SK-N-SH treated with all-trans-retinoic acid at 6 μM for 48 hours (cell line): ENCODE results near the gene SLAMF6.

ENCODE experiments used
- ATAC-seq: fragments of 200-7000 bp; cut with Tn5 transposase; 3 replicates; pipeline ENCODE4 v1.9.1; 2020; ENCODE audit warnings: mild to moderate bottlenecking, moderate library complexity
- ARNTL ChIP-seq: fragments of 450-650 bp; formaldehyde crosslinking; IDR thresholded peaks from 2 replicates; pipeline ENCODE4 v1.5.0; 2020; ENCODE audit warnings: low read depth, mild to moderate bottlenecking, moderate library complexity, borderline replicate concordance
- BACH2 ChIP-seq: fragments of 250-450 bp; sonication (Bioruptor Pico); IDR thresholded peaks from 2 replicates; pipeline ENCODE4 v1.9.0; 2021; ENCODE audit warnings: mild to moderate bottlenecking, borderline replicate concordance
- CREB5 ChIP-seq: fragments of 250-450 bp; sonication (Bioruptor Pico); IDR thresholded peaks from 2 replicates; pipeline ENCODE4 v1.5.1; 2020; ENCODE audit warnings: low read depth, mild to moderate bottlenecking, moderate library complexity
- CSDC2 ChIP-seq: fragments of 250-450 bp; sonication (Bioruptor Pico); IDR thresholded peaks from 2 replicates; pipeline ENCODE4 v1.5.0; 2020; ENCODE audit warnings: mild to moderate bottlenecking, moderate library complexity
- ESRRG ChIP-seq: fragments of 250-450 bp; sonication (Bioruptor Pico); IDR thresholded peaks from 2 replicates; pipeline ENCODE4 v1.6.1; 2021; ENCODE audit warnings: mild to moderate bottlenecking
- GLIS3 ChIP-seq: fragments of 250-450 bp; sonication (Bioruptor Pico); IDR thresholded peaks from 2 replicates; pipeline ENCODE4 v1.5.0; 2020; ENCODE audit warnings: mild to moderate bottlenecking, moderate library complexity
- ISL1 ChIP-seq: fragments of 250-450 bp; sonication (Bioruptor Pico); IDR thresholded peaks from 2 replicates; pipeline ENCODE4 v2.1.2; 2022; ENCODE audit warnings: mild to moderate bottlenecking, moderate library complexity
- OSR1 ChIP-seq: fragments of 250-450 bp; sonication (Bioruptor Pico); IDR thresholded peaks from 2 replicates; pipeline ENCODE4 v1.8.0; 2022; ENCODE audit warnings: moderate library complexity, mild to moderate bottlenecking, inconsistent platforms
- POU6F1 ChIP-seq: fragments of 250-450 bp; sonication (Bioruptor Pico); IDR thresholded peaks from 2 replicates; pipeline ENCODE4 v1.8.0; 2021; ENCODE audit warnings: low read depth, mild to moderate bottlenecking, moderate library complexity, borderline replicate concordance
- PPARA ChIP-seq: fragments of 250-450 bp; sonication (Bioruptor Pico); IDR thresholded peaks from 2 replicates; pipeline ENCODE4 v1.5.0; 2020; ENCODE audit warnings: mild to moderate bottlenecking, borderline replicate concordance
- RARB ChIP-seq: fragments of 250-450 bp; sonication (Bioruptor Pico); IDR thresholded peaks from 2 replicates; pipeline ENCODE4 v1.8.0; 2021; ENCODE audit warnings: mild to moderate bottlenecking, moderate library complexity
- SNAI2 ChIP-seq: fragments of 250-450 bp; sonication (Bioruptor Pico); IDR thresholded peaks from 2 replicates; pipeline ENCODE4 v1.5.0; 2020; ENCODE audit warnings: mild to moderate bottlenecking, moderate library complexity
- TCF4 ChIP-seq: fragments of 250-450 bp; sonication (Bioruptor Pico); IDR thresholded peaks from 2 replicates; pipeline ENCODE4 v1.8.0; 2021; ENCODE audit warnings: mild to moderate bottlenecking, moderate library complexity, borderline replicate concordance
- TOX ChIP-seq: fragments of 250-450 bp; sonication (Bioruptor Pico); IDR thresholded peaks from 2 replicates; pipeline ENCODE4 v1.8.0; 2021; ENCODE audit warnings: mild to moderate bottlenecking, moderate library complexity, borderline replicate concordance
- TSHZ2 ChIP-seq: fragments of 250-450 bp; sonication (Bioruptor Pico); IDR thresholded peaks from 2 replicates; pipeline ENCODE4 v1.5.0; 2020; ENCODE audit warnings: mild to moderate bottlenecking, moderate library complexity
- ZC3H10 ChIP-seq: fragments of 250-450 bp; sonication (Bioruptor Pico); IDR thresholded peaks from 2 replicates; pipeline ENCODE4 v1.5.1; 2021; ENCODE audit warnings: mild to moderate bottlenecking, moderate library complexity
- ZNF565 ChIP-seq: fragments of 450-650 bp; formaldehyde crosslinking; conservative IDR thresholded peaks from 2 replicates; pipeline ENCODE4 v1.5.0; 2020; ENCODE audit warnings: low read depth, mild to moderate bottlenecking, moderate library complexity
- ZNF8 ChIP-seq: fragments of 450-650 bp; formaldehyde crosslinking; IDR thresholded peaks from 2 replicates; pipeline ENCODE4 v1.5.0; 2020; ENCODE audit warnings: mild to moderate bottlenecking, moderate library complexity
- TF ChIP-seq, protein P1 (sequence below): fragments of 250-450 bp; sonication (Bioruptor Pico); IDR thresholded peaks from 2 replicates; pipeline ENCODE4 v1.5.1; 2021; ENCODE audit warnings: mild to moderate bottlenecking, moderate library complexity
- TF ChIP-seq, protein P2 (sequence below): fragments of 250-450 bp; sonication (Bioruptor Pico); IDR thresholded peaks from 2 replicates; pipeline ENCODE4 v1.8.0; 2020; ENCODE audit warnings: mild to moderate bottlenecking, moderate library complexity, borderline replicate concordance

Gene SLAMF6

DNA sequence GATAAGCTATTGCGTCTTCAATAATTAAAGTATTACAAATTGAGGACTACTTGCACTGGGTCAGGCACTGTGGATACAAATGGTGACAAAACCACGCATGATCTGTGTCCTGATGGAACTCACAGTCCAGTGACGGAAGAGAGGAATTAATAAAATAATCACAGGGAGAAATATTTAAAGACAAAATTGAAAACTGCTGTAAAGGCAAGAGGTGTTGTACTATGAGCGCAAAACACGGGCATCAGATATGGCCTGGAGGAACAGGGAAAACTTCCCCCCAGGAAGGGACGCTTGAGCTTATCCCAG is 16.6 kb upstream of the SLAMF6 start:
- no peak for ATAC-seq

GRCh38 chr1:160538985-160539651 is 16.1 kb upstream of the SLAMF6 start:
- ATAC-seq, result no peak
- TF ChIP-seq BACH2 (CRISPR knock-in tag), result no peak
- no peak for TF ChIP-seq TSHZ2 (CRISPR knock-in tag)
- no peak for TF ChIP-seq CSDC2 (CRISPR knock-in tag)
- no peak for TF ChIP-seq ZNF8 (CRISPR knock-in tag)
- TF ChIP-seq TCF4 (CRISPR knock-in tag), result no peak

More for the DNA sequence above, 16.6 kb upstream of the SLAMF6 start:
- TF ChIP-seq SNAI2 (CRISPR knock-in tag), result no peak
- TF ChIP-seq ESRRG (CRISPR knock-in tag), result no peak
- TF ChIP-seq OSR1 (CRISPR knock-in tag), result no peak
- TF ChIP-seq POU6F1 (CRISPR knock-in tag), result no peak
- no peak for TF ChIP-seq ARNTL (CRISPR knock-in tag)
- TF ChIP-seq, protein P1, sequence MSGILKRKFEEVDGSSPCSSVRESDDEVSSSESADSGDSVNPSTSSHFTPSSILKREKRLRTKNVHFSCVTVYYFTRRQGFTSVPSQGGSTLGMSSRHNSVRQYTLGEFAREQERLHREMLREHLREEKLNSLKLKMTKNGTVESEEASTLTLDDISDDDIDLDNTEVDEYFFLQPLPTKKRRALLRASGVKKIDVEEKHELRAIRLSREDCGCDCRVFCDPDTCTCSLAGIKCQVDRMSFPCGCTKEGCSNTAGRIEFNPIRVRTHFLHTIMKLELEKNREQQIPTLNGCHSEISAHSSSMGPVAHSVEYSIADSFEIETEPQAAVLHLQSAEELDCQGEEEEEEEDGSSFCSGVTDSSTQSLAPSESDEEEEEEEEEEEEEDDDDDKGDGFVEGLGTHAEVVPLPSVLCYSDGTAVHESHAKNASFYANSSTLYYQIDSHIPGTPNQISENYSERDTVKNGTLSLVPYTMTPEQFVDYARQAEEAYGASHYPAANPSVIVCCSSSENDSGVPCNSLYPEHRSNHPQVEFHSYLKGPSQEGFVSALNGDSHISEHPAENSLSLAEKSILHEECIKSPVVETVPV (CRISPR knock-in tag), result no peak
- TF ChIP-seq ZNF8 (CRISPR knock-in tag), result no peak
- no peak for TF ChIP-seq GLIS3 (CRISPR knock-in tag)
- TF ChIP-seq, protein P2, sequence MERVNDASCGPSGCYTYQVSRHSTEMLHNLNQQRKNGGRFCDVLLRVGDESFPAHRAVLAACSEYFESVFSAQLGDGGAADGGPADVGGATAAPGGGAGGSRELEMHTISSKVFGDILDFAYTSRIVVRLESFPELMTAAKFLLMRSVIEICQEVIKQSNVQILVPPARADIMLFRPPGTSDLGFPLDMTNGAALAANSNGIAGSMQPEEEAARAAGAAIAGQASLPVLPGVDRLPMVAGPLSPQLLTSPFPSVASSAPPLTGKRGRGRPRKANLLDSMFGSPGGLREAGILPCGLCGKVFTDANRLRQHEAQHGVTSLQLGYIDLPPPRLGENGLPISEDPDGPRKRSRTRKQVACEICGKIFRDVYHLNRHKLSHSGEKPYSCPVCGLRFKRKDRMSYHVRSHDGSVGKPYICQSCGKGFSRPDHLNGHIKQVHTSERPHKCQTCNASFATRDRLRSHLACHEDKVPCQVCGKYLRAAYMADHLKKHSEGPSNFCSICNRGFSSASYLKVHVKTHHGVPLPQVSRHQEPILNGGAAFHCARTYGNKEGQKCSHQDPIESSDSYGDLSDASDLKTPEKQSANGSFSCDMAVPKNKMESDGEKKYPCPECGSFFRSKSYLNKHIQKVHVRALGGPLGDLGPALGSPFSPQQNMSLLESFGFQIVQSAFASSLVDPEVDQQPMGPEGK, result no peak
- TF ChIP-seq PPARA, result no peak
- TF ChIP-seq TOX (CRISPR knock-in tag), result no peak
- TF ChIP-seq ZC3H10, result no peak
- no peak for TF ChIP-seq RARB (CRISPR knock-in tag)
- TF ChIP-seq ISL1, result no peak
- no peak for TF ChIP-seq TSHZ2 (CRISPR knock-in tag)
- TF ChIP-seq BACH2 (CRISPR knock-in tag), result no peak
- TF ChIP-seq TCF4 (CRISPR knock-in tag), result no peak
- no peak for TF ChIP-seq CREB5
- no peak for TF ChIP-seq ZNF565 (CRISPR knock-in tag)
- TF ChIP-seq CSDC2 (CRISPR knock-in tag), result no peak
- TF ChIP-seq, all 23 proteins: peak for 0
